Heart left ventricle (tissue), 13 donors: ENCODE data around the gene SCFD2.

Experiments used
- POLR2A ChIP-seq, 2 donors: fragments of 450-650 bp; IDR thresholded peaks; one replicate each; pipeline ENCODE4 v1.6.1; 2017; ENCODE audit warnings: antibody characterized with exemption in 2 of 2, mild to moderate bottlenecking in 2 of 2, moderate library complexity in 2 of 2
- TF ChIP-seq, protein P1 (sequence below), 12 donors: fragments of 200-600 bp; sonication (generic) in 4 of 12; IDR thresholded peaks; one replicate each; pipeline versions ENCODE4 v1.5.0 to v1.8.0; 2018 to 2022; ENCODE audit warnings: antibody characterized with exemption in 12 of 12, mild to moderate bottlenecking in 5 of 12
- donor health status: ischemic (EF 13 %, LVEDD 7.1; RV severe dilation, severe dysfunction).
- donor health status: DM: no; HTN: yes; CAD: no.
- donor health status: DM: no; HTN: no; CAD: no.
- donor health status: ischemic (EF 25% LVEDD 6.9; RV normal size, moderate dysfunction).
- donor health status: ischemic (EF 25% LVEDD 5.7; RV mildly dilated, moderate dysfunction).
- donor health status: ischemic (EF 35%, LVEDD 5.7; RV mildly dilated, moderate dysfunction).
- donor health status: nonischemic (EF 11% LVEDD 7.7; RV severe dilation, severe dysfunction).
- donor health status: DM: yes; HTN: yes; CAD: no.
- donor health status: PGD.
- donor health status: ischemic (EF 29% LVEDD 5.4; RV normal size, mild dysfunction).
- donor health status: nonischemic (EF 23%, LVEDD 6.1; RV moderate dilation, normal function).

DNA sequence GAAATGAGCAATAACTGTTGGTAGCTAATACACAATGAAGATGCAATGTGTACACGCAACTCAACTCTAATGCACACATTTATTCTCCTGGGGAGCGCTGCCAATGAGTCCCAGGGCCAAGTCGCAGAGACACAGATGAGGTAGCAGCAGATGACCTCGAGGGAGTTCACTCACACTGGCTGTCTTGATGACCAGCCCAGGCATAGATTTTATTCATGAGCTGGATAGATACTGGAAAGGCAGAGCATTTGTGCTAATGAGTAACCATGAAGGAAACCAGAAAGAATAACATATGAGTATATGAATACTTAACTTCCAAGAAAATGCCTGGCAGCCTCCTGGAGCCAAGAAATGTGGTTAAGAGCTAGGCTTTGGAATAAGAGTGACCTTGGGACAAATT is 461.4 kb downstream of the SCFD2 start:
- no peak for TF ChIP-seq POLR2A (IDR thresholded peaks at IDR 0.05)
- TF ChIP-seq, protein P1, sequence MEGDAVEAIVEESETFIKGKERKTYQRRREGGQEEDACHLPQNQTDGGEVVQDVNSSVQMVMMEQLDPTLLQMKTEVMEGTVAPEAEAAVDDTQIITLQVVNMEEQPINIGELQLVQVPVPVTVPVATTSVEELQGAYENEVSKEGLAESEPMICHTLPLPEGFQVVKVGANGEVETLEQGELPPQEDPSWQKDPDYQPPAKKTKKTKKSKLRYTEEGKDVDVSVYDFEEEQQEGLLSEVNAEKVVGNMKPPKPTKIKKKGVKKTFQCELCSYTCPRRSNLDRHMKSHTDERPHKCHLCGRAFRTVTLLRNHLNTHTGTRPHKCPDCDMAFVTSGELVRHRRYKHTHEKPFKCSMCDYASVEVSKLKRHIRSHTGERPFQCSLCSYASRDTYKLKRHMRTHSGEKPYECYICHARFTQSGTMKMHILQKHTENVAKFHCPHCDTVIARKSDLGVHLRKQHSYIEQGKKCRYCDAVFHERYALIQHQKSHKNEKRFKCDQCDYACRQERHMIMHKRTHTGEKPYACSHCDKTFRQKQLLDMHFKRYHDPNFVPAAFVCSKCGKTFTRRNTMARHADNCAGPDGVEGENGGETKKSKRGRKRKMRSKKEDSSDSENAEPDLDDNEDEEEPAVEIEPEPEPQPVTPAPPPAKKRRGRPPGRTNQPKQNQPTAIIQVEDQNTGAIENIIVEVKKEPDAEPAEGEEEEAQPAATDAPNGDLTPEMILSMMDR (IDR thresholded peaks at IDR 0.05) = no peak
